Progenitor cell of endocrine pancreas (in vitro differentiated cells): ENCODE data around the gene ADAMTS5. TPM values are rescaled to one million over a fixed set of nuclear protein-coding genes. Genes with fewer than 3 reads are reported as not detected.
A peak's percentile ranks its signal among the peaks of the same experiment; 100 is the strongest.

Source experiments
- DNase-seq: peaks from one replicate; pipeline ENCODE4 v3.0.0; 2021; ENCODE audit warnings: low spot score; ENCODE audit not compliant: unreplicated experiment
- H3K27ac Mint-ChIP-seq: 2 replicates; pipeline ENCODE4 v1.8.0; 2021; ENCODE audit warnings: mild to moderate bottlenecking, moderate library complexity, mixed read lengths
- H3K27me3 Mint-ChIP-seq: 2 replicates; pipeline ENCODE4 v1.8.0; 2021; ENCODE audit warnings: mixed read lengths
- H3K36me3 Mint-ChIP-seq: 2 replicates; pipeline ENCODE4 v1.8.0; 2022; ENCODE audit warnings: mixed read lengths; ENCODE audit not compliant: insufficient read depth
- H3K4me1 Mint-ChIP-seq: 2 replicates; pipeline ENCODE4 v1.8.0; 2021; ENCODE audit warnings: low read depth, mixed read lengths
- H3K4me3 Mint-ChIP-seq: 2 replicates; pipeline ENCODE4 v1.8.0; 2021; ENCODE audit warnings: low read depth, mild to moderate bottlenecking, moderate library complexity, mixed read lengths
- H3K9me3 Mint-ChIP-seq: 2 replicates; pipeline ENCODE4 v1.8.0; 2021; ENCODE audit warnings: low read depth, mixed read lengths
- total RNA-seq: library from RNA; stranded (reverse); gene quantifications from 2 replicates; pipeline ENCODE4 v1.2.1, GENCODE V29; 2021
- TF ChIP-seq, protein P1 (sequence below): fragments of 200-600 bp; sonication (generic); IDR thresholded peaks from one replicate; pipeline ENCODE4 v1.5.0; 2021; ENCODE audit warnings: antibody characterized with exemption, mild to moderate bottlenecking; ENCODE audit not compliant: unreplicated experiment

The ADAMTS5 gene
- total RNA-seq, 1 donor from 2014 or later, result 3.2 TPM

DNA sequence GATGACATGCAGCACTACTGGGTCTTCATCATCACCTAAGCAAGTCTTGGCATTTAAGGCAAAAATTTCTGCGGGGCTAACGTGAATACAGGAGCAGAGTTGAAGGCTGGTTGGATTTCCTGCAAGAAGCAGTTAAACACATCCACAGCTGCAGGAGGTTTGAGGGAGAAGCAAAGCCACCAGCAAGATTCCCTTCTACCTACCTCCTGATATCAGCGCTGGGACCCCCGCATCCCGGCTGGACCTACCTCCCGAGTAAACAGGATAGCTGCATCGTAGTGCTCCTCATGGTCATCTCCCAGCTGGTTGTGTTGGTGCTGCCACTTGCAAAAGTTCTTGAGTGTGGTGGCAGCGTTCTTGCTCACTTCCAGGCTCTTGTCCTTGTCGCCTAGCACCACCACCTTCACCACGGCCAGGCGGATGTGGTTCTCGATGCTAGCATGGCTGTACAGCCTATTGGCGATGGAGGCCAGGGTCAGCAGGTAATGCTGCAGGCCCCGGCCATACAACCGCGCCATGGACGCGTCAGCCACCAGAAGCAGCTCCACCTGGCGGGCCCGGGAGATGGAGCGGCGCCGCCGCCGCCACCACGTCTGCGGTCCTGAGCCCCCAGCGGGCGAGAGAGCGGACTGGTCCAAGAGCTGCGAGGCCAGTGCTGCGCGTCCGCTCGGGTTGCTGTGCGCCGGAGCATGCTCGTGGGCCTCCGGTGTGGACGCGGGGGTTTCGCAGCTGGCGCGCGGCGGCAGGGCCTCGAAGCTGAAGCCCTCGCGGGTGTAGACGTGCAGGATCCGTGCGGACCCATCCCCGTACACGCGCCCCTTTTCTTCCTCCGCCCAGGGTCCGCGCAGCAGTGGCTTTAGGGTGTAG lies 1.6 kb downstream of the ADAMTS5 start:
- peak overlapping the region; percentile 49 for H3K27ac Mint-ChIP-seq
- peaks cover 10% of the 10 kb centered on the region for H3K4me1 Mint-ChIP-seq
- H3K4me3 Mint-ChIP-seq, result peak overlapping the region; percentile 69
- DNase-seq, result peak; percentile 71
- no peaks in the 10 kb centered on the region for H3K9me3 Mint-ChIP-seq
- H3K27me3 Mint-ChIP-seq, result peaks cover 74% of the 10 kb centered on the region
- no peaks in the 10 kb centered on the region for H3K36me3 Mint-ChIP-seq
- TF ChIP-seq, protein P1, sequence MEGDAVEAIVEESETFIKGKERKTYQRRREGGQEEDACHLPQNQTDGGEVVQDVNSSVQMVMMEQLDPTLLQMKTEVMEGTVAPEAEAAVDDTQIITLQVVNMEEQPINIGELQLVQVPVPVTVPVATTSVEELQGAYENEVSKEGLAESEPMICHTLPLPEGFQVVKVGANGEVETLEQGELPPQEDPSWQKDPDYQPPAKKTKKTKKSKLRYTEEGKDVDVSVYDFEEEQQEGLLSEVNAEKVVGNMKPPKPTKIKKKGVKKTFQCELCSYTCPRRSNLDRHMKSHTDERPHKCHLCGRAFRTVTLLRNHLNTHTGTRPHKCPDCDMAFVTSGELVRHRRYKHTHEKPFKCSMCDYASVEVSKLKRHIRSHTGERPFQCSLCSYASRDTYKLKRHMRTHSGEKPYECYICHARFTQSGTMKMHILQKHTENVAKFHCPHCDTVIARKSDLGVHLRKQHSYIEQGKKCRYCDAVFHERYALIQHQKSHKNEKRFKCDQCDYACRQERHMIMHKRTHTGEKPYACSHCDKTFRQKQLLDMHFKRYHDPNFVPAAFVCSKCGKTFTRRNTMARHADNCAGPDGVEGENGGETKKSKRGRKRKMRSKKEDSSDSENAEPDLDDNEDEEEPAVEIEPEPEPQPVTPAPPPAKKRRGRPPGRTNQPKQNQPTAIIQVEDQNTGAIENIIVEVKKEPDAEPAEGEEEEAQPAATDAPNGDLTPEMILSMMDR, result peak; percentile 71

DNA sequence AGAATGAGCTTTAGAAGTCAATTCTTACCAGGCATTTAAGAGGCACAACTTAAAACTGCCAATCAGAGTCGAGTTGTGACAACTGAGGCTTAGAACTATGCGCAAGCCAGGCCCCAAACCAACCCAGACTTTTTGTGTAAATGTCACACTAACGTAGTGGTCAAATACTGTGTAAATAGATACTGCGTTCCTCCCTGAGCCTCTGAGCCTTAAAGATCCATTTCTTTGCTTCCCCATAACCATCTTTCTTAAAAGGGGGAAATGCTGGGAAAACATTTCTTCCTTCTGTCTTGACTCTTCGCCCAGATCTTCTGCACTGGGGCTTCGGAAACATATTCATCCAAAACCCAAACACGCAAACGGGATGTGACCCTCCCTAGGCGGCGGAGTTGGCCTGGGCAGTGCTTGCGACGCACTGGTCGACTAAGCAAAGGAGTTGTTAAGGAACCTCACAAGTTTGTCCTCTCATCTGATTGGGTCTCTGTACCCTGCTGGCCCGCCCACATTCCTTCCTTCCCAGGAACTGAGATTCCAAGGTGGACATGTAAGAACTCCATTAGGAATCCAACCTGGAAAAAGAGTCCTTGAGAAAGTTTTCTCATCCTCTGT lies 2.6 kb downstream of the ADAMTS5 start:
- H3K9me3 Mint-ChIP-seq, result no peaks in the 10 kb centered on the region
- peaks cover 64% of the 10 kb centered on the region for H3K27me3 Mint-ChIP-seq
- H3K4me3 Mint-ChIP-seq, result peak overlapping the region; percentile 69
- peaks cover 10% of the 10 kb centered on the region for H3K4me1 Mint-ChIP-seq
- no peaks in the 10 kb centered on the region for H3K36me3 Mint-ChIP-seq
- TF ChIP-seq, protein P1, result no peak
- DNase-seq, result no peak
- H3K27ac Mint-ChIP-seq, result no peak overlapping the region

DNA sequence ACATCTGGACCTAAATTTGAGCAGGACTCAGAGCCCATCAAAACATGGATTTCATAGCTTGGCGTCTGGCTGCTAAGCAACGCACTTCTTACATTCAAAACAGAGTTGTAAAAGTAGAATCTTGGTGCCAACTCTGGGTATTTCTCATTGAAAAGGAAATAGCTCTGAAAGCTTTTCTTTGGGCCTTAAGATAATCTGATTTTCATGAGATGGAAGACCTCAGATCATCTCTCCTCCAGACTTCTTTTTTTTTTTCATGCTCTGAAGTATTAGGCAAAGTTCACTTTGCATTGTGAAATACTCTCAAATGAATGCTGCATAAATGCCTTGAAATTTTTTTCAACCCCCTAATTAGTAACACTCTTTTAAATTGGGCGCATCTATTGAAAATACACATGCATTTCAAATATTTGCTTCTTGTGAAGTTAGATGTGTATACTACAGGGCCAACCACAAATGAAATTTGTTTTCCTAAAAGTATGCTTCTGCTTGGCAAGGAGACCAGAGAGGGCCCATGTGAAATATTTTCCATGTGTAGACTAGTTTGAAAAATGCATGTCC lies 4.2 kb downstream of the ADAMTS5 start:
- H3K9me3 Mint-ChIP-seq, result no peaks in the 10 kb centered on the region
- H3K4me3 Mint-ChIP-seq, result no peak overlapping the region
- no peak for DNase-seq
- H3K36me3 Mint-ChIP-seq, result no peaks in the 10 kb centered on the region
- peaks cover 10% of the 10 kb centered on the region for H3K4me1 Mint-ChIP-seq
- no peak overlapping the region for H3K27ac Mint-ChIP-seq
- TF ChIP-seq, protein P1, result no peak
- H3K27me3 Mint-ChIP-seq, result peaks cover 48% of the 10 kb centered on the region

DNA sequence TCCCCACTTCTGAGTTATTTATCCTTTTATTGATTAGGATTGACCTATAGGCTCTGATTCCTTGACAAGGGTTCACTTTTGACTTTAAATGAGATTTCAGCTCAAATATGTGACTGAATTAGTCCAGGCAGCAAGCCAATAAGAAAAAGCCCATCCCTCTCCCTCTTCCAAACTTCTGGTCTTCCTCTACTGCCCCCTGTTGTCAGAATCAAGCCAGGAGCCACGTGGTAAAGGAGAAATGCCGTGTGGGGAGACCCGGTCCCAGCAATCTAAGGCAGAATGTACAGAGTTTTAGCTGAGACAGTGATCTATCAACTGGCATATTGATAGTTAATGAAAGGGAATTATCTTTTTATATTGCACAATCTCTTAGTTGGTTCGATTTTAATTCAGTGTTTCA lies 5.2 kb downstream of the ADAMTS5 start:
- no peak overlapping the region for H3K27ac Mint-ChIP-seq
- H3K9me3 Mint-ChIP-seq, result no peaks in the 10 kb centered on the region
- DNase-seq, result no peak
- peaks cover 1% of the 10 kb centered on the region for H3K4me1 Mint-ChIP-seq
- TF ChIP-seq, protein P1, result peak; percentile 40
- H3K27me3 Mint-ChIP-seq, result peaks cover 38% of the 10 kb centered on the region
- no peaks in the 10 kb centered on the region for H3K36me3 Mint-ChIP-seq
- H3K4me3 Mint-ChIP-seq, result no peak overlapping the region

DNA sequence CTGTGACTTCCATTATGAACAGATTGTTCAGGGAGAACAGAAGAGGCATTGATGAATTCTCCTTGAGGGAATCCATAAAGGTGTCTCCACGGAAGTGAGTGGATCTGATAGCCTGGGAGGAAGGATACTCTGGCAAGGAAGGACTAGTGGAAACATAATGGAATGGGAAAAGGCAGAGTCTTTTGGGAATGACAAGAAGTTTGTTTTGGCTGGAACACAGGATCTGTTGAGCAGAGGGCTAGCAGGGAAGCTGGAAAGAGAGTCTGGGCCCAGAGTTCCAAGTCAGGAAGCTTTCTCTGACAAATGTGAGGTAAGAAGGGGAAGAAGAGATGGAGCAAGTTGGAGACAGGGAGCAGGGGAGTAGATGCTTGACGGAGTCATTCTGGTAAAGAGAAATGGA lies 8.1 kb downstream of the ADAMTS5 start:
- no peak overlapping the region for H3K4me3 Mint-ChIP-seq
- DNase-seq, result no peak
- no peaks in the 10 kb centered on the region for H3K36me3 Mint-ChIP-seq
- H3K9me3 Mint-ChIP-seq, result no peaks in the 10 kb centered on the region
- TF ChIP-seq, protein P1, result no peak
- H3K27ac Mint-ChIP-seq, result no peak overlapping the region
- peaks cover 12% of the 10 kb centered on the region for H3K27me3 Mint-ChIP-seq
- H3K4me1 Mint-ChIP-seq, result no peaks in the 10 kb centered on the region
